HFF-Myc (cell line): ENCODE data around the gene SPINT1.
A peak's percentile ranks its signal among the peaks of the same experiment; 100 is the strongest.

ENCODE experiments used
- DNase-seq: peaks from one replicate; pipeline ENCODE4 v3.0.0-alpha.2; 2011; ENCODE audit warnings: low read depth; ENCODE audit errors: extremely low read depth
- H3K4me3 ChIP-seq: replicated peaks from 2 replicates; pipeline ENCODE4 v1.5.1; 2011; ENCODE audit warnings: low read depth, mild to moderate bottlenecking, control low read depth, low read length
- CTCF ChIP-seq: IDR thresholded peaks from 2 replicates; pipeline ENCODE4 v1.5.1; 2012; ENCODE audit warnings: mild to moderate bottlenecking, low read depth, low read length, control low read depth; ENCODE audit errors: missing control alignments

Gene SPINT1

DNA sequence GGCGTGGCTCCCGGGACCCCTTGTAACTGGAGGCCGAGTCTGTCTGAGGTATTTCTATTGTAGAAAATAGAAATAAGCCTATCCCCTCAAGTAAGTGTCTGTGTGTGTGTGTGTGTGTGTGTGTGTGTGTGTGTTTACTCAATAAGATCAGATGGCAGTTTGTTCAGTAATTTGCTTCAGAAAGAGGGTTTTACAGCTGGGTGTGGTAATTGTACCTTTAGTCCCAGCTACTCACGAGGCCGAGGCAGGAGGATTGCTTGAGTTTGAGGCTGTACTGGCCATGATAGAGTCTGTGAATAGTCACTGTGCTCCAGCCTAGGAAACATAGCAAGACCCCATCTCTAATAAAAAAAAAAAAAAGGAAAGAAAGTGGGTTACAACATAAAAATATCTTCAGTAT lies 8.7 kb downstream of the SPINT1 start:
- H3K4me3 ChIP-seq = no peak overlapping the region
- no peak for DNase-seq
- TF ChIP-seq CTCF = no peak

DNA sequence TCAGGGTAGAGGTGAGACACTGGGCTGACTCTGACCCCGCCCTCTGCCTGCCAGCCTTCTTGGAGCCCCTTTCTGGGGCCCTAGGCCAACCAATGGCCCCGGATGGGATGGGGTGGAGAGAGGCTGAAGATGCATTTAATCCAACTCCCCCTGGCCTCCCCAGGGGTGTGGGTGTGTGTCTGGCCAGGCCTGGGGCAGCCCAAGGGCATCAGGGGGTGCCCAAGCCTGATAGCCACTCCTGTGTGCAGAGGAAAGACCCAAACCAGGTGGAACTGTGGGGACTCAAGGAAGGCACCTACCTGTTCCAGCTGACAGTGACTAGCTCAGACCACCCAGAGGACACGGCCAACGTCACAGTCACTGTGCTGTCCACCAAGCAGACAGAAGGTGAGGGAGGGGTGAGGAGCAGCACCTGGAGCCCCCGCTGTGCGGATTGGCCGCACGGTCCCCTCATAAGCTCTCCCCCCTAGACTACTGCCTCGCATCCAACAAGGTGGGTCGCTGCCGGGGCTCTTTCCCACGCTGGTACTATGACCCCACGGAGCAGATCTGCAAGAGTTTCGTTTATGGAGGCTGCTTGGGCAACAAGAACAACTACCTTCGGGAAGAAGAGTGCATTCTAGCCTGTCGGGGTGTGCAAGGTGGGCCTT lies 9.5 kb downstream of the SPINT1 start:
- no peak for TF ChIP-seq CTCF
- H3K4me3 ChIP-seq = no peak overlapping the region
- DNase-seq = no peak

GRCh38 chr15:40854161-40854560 lies 10.3 kb downstream of the SPINT1 start:
- no peak for DNase-seq
- no peak overlapping the region for H3K4me3 ChIP-seq
- no peak for TF ChIP-seq CTCF

DNA sequence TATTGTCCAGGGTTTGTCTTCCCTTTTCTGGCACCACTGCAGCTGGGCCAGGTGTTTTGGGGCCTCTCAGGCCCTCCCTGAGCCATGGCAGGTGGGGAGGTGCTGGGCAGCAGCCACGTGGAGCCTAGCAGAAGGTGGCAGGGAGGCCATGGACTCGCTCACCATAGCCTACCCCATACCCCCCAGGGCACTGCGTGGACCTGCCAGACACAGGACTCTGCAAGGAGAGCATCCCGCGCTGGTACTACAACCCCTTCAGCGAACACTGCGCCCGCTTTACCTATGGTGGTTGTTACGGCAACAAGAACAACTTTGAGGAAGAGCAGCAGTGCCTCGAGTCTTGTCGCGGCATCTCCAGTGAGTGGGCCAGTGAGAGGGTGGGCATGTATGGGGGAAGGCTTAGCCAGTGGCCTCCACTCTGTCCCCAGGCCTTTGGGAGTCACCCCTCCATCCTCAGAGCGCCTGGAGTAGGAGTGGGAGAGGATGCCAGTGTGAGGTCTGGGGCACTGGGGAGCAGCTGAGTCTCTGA lies 11.9 kb downstream of the SPINT1 start:
- H3K4me3 ChIP-seq = no peak overlapping the region
- no peak for DNase-seq
- no peak for TF ChIP-seq CTCF

DNA sequence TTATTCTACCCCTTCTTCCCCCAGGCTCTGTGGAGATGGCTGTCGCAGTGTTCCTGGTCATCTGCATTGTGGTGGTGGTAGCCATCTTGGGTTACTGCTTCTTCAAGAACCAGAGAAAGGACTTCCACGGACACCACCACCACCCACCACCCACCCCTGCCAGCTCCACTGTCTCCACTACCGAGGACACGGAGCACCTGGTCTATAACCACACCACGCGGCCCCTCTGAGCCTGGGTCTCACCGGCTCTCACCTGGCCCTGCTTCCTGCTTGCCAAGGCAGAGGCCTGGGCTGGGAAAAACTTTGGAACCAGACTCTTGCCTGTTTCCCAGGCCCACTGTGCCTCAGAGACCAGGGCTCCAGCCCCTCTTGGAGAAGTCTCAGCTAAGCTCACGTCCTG lies 12.9 kb downstream of the SPINT1 start:
- no peak for TF ChIP-seq CTCF
- no peak for DNase-seq
- H3K4me3 ChIP-seq = no peak overlapping the region

GRCh38 chr15:40857601-40858341 lies 13.9 kb downstream of the SPINT1 start:
- peak; percentile 99 for TF ChIP-seq CTCF
- DNase-seq = peak; percentile 43
- no peak overlapping the region for H3K4me3 ChIP-seq
